H1 (cell line): ENCODE measurements around the gene ADIPOR1. TPM values are rescaled to one million over a fixed set of nuclear protein-coding genes. Genes with fewer than 3 reads are reported as not detected.

Source experiments
- BCL11A ChIP-seq, 2 experiments: IDR thresholded peaks; one replicate each; pipeline ENCODE4 v1.6.1; 2011; ENCODE audit warnings: low read depth in 2 of 2, low read length in 2 of 2, mild to moderate bottlenecking in 2 of 2
- SIN3A ChIP-seq, 2 experiments: IDR thresholded peaks in 1 of 2; conservative IDR thresholded peaks in 1 of 2; 2 replicates each; pipeline ENCODE4 v1.6.1; 2011 to 2012; ENCODE audit warnings: low read length in 2 of 2, improper control_type of control experiment in 1 of 2, low read depth in 1 of 2, mild to moderate bottlenecking in 1 of 2
- polyA plus RNA-seq, 7 experiments: library from polyadenylated mRNA; depleted of rRNA in 3 of 7; stranded (reverse) in 5 of 7; unstranded in 2 of 7; fragments of >200 nt in 5 of 7; fragments of 200-250 nt in 2 of 7; gene quantifications; 1 replicate in 5 of 7; 2 replicates in 1 of 7; 4 replicates in 1 of 7; pipeline versions ENCODE4 v1.2.1 to v1.2.3, GENCODE V29; 2011 to 2013; ENCODE audit warnings: missing spikeins in 2 of 7, mixed read lengths in 2 of 7
- total RNA-seq: library from RNA; stranded (reverse); fragmentation: NEBNext Ultra II Directional; extraction: Animal tissue kit (Norgen Biotek cat#: 25700); gene quantifications from 2 replicates; pipeline ENCODE4 v1.2.1, GENCODE V29; 2021
- TF ChIP-seq, protein P1 (sequence below): IDR thresholded peaks from 2 replicates; pipeline ENCODE4 v1.6.1; 2012; ENCODE audit warnings: inconsistent platforms

Gene ADIPOR1
- total and polyA plus RNA-seq, 2 of the 8 experiments (the other 6 are each of a cell fraction or from before 2014, with no cell fraction given) = 69.8 to 118 TPM

DNA sequence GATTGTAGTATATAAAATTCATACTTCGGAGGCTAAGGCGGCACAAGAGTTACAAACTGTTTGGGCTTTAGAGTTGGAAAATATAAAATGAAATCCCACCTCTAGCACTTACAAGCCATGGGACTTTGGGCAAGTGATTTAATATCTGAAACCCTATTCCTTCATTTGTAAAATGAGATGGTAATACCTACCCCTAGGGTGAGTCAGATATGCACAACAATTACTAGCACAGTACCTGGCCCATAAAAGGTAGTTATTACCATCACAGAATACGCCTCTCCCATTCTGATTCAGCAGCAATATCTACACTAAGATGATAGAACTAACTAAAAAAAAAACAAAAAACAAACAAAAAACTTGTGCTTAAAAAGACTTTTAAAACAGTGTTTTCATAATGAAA, 34.6 kb downstream of the ADIPOR1 start (continued):
- TF ChIP-seq BCL11A (IDR thresholded peaks at IDR 0.05; ENCODE audit: low read depth in 2 of 2, low read length in 2 of 2) (no peak), SIN3A (conservative IDR thresholded peaks at IDR 0.05 in 1 of 2, IDR thresholded peaks at IDR 0.05 in 1 of 2; ENCODE audit: low read depth in 1 of 2, low read length in 2 of 2) (no peak)
- TF ChIP-seq, protein P1, sequence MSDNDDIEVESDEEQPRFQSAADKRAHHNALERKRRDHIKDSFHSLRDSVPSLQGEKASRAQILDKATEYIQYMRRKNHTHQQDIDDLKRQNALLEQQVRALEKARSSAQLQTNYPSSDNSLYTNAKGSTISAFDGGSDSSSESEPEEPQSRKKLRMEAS = no peak
